ENCODE measurements around the gene DNAJC27. TPM values are rescaled to one million over a fixed set of nuclear protein-coding genes. Genes with fewer than 3 reads are reported as not detected.

The DNAJC27 gene
- total and polyA plus RNA-seq, 8 donors = 1.8 to 4.7 (median 3.2) TPM

DNA sequence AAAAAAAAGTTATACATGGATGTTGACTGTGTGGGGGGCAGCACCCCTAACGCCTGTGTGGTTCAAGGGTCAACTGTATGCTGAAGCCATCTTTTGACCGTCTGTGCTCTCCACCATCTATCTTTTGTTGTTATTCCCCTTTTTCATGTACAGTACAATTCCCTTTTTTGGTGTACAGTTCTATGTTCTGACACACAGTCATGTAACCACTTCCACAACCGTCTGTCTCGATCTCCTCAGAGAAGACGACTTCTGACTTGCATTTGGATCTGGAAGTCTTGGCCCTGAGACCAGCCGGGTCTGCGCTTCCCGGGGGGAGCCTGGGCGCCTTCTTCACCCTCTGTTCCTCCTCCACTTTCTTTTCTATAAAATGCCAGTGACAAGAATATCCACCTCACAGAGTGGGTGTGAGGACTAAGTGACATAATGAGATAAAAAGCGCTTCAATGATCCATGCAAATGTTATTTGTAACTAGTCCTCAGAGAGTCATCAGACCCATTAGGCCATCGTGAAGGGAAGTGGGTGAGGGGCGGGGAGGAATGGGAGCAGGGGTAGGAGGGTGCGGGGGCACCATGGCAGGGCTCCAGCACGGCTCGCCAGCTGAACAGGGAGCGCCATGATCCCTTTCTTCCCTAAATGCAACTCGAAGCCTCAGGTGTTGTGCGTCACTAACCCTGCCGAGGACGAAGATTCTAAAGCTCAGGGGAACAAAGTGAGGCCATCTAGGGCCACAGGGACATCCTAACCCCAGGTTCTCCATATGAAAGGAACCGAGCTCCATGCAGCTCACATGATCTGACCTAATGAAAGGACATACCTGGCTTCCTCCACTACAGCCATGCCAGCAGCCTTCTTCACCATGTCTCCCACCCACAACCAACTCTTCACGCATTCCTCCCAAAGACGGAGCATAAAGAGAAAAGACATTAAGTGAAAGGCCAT lies 68.3 kb downstream of the DNAJC27 start:
- no peak for FAIRE-seq
- DNase-seq = no peak

DNA sequence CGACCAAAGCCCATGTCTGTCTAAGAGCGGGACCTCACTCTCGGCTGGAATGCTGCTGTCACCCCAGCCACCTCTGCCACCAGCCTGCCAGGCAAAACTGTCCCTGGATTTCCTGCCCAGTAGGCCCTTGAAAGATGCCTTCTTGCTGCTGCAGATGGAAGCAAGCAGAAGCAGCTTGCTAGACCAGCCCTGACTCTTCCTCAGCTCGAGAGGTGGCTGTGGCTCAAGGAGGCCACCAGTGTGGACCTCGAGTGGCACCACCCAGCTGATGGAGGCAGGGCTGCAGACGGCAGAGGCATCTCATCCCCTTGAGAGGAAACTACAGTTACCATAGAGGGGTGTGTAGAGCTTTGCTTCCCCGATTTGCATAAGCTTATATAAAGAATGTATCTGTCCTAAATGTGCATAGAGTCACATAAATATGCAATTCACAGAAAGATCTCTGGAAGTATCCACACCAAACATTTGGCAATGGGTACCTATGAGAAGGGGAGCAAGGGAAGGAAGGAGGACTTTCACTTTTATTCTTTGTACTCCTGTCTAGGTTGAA lies 72.3 kb downstream of the DNAJC27 start:
- no peaks in the 10 kb centered on the region for H3K36me3 ChIP-seq
- no peak overlapping the region for H3K27ac ChIP-seq
- no peaks in the 10 kb centered on the region for H3K4me1 ChIP-seq
- H3K27me3 ChIP-seq = no peaks in the 10 kb centered on the region
- FAIRE-seq (no peak), ATAC-seq (no peak), DNase-seq (no peak)
- intact Hi-C loops (cut with DNase I) = no loop called here
- no peak overlapping the region for H3K4me3 ChIP-seq
- TF ChIP-seq, protein P1, sequence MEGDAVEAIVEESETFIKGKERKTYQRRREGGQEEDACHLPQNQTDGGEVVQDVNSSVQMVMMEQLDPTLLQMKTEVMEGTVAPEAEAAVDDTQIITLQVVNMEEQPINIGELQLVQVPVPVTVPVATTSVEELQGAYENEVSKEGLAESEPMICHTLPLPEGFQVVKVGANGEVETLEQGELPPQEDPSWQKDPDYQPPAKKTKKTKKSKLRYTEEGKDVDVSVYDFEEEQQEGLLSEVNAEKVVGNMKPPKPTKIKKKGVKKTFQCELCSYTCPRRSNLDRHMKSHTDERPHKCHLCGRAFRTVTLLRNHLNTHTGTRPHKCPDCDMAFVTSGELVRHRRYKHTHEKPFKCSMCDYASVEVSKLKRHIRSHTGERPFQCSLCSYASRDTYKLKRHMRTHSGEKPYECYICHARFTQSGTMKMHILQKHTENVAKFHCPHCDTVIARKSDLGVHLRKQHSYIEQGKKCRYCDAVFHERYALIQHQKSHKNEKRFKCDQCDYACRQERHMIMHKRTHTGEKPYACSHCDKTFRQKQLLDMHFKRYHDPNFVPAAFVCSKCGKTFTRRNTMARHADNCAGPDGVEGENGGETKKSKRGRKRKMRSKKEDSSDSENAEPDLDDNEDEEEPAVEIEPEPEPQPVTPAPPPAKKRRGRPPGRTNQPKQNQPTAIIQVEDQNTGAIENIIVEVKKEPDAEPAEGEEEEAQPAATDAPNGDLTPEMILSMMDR (IDR thresholded peaks at IDR 0.05) = no peak
- WGBS, 2 donors = 81 to 89% methylated on average over 7 of the region's 7 CpGs
- no peaks in the 10 kb centered on the region for H3K9me3 ChIP-seq

More for the DNA sequence above, 68.3 kb downstream of the DNAJC27 start:
- Histone ChIP-seq H3K36me3 (no peaks in the 10 kb centered on the region), H3K9me3 (no peaks in the 10 kb centered on the region), H3K4me1 (no peaks in the 10 kb centered on the region), H3K27me3 (no peaks in the 10 kb centered on the region), H3K27ac (no peak overlapping the region), H3K4me3 (no peak overlapping the region)
- TF ChIP-seq, protein P1 (IDR thresholded peaks at IDR 0.05) = no peak
- ATAC-seq = peak in 1 of 4 donors; percentile 21
- intact Hi-C loops (cut with DNase I) = no loop called here
- 90 to 91% methylated on average over 23 of the region's 23 CpGs for WGBS, 2 donors

DNA sequence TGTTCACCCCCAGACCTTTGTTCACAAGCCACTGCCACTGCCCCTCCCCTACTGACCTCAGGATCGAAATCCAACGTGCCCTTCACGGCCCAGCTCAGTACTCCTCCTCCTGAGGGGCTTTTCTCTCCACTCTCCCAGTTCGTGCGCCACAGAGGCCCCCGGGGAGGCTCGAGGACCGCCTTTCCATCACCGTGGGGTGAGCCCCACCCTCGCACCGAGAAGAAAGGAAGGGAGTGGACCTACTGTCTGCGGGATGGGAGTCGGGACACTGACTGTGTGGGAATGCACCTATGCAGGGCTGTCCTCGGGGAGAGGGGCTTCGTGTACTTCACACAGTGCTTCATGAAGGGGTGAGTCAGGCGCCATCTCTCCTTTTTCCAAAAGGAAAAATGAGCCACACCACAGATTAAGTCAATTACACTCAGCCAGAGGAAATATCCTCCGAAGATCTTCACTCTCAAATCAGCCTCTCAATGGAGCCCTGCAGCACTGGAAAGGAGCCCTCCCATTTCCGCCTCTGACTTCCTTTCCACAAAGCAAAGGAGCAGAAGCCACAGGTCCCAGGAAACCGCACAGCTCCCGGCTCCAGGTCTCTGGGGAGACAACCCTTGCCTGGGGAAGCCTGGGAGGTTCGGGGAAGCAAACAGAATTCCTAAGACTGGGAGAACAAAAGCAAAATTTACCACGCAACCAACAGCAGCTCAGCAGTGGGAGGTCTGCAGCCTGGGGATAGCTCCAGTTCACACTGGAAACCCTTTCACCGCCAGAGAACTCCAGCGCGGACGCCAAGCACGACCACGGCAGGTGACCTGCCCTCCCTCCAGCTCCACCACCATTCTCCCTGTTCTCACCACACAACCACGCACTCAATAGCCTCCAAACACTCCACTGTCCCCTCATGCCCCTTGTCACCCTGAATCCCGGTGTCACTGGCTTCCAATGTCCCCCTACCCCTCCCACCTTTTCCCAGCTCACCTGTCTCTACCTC lies 73.3 kb downstream of the DNAJC27 start:
- Histone ChIP-seq H3K36me3 (no peaks in the 10 kb centered on the region), H3K27me3 (no peaks in the 10 kb centered on the region), H3K4me1 (no peaks in the 10 kb centered on the region), H3K27ac (no peak overlapping the region), H3K4me3 (no peak overlapping the region), H3K9me3 (no peaks in the 10 kb centered on the region)
- TF ChIP-seq, protein P1 (IDR thresholded peaks at IDR 0.05) = no peak
- no peak for DNase-seq
- no peak for ATAC-seq
- WGBS, 2 donors = 87 to 88% methylated on average over 30 of the region's 30 CpGs
- intact Hi-C loops (cut with DNase I) = no loop called here
- no peak for FAIRE-seq

DNA sequence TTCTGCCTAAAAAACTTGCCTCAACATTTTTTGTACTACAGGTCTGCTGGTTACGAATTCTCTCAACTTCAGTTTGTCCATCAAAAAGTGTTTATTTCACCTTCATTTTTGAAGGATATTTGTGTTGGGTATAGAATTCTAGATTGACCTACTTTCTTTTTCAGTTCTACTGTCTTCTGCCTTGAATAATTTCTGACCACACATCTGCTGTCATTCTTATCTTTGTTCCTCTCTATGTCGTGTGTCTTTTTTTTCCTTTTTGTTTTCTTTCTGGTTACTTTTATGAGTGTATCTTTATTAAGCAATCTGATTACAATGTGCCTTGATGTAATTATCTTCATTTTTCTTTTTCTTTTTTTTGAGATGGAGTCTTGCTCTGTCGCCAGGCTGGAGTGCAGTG lies 77.0 kb downstream of the DNAJC27 start:
- H3K36me3 ChIP-seq = no peaks in the 10 kb centered on the region
- TF ChIP-seq, protein P1 (IDR thresholded peaks at IDR 0.05) = no peak
- intact Hi-C loops (cut with DNase I) = no loop called here
- 70 to 84% methylated on average over 3 of the region's 3 CpGs for WGBS, 2 donors
- no peaks in the 10 kb centered on the region for H3K9me3 ChIP-seq
- H3K27ac ChIP-seq = no peak overlapping the region
- no peaks in the 10 kb centered on the region for H3K27me3 ChIP-seq
- no peak for ATAC-seq
- H3K4me3 ChIP-seq = no peak overlapping the region
- FAIRE-seq = no peak
- H3K4me1 ChIP-seq = no peaks in the 10 kb centered on the region
- no peak for DNase-seq

Measured in pancreas (tissue), 10 donors.